Testis (tissue), 2 donors: ENCODE results near the gene KRT28.

Experiments used
- CTCF ChIP-seq, 3 experiments: fragments of 450-650 bp in 2 of 3; fragments of 200-600 bp in 1 of 3; sonication (generic) in 1 of 3; IDR thresholded peaks; one replicate each; pipeline ENCODE4 v1.5.1; 2016 to 2019; ENCODE audit warnings: antibody characterized with exemption in 3 of 3, mild to moderate bottlenecking in 2 of 3, moderate library complexity in 1 of 3
- POLR2A ChIP-seq: fragments of 450-650 bp; IDR thresholded peaks from one replicate; pipeline ENCODE4 v1.6.1; 2017; ENCODE audit warnings: antibody characterized with exemption, mild to moderate bottlenecking, moderate library complexity

- no peak for TF ChIP-seq CTCF (IDR thresholded peaks at IDR 0.05)
- no peak for TF ChIP-seq POLR2A
These were observed 20.6 kb upstream of the KRT28 start for GRCh38 chr17:40820228-40820838.
